ENCODE measurements around the gene SFXN3.

SFXN3 gene, protein sequence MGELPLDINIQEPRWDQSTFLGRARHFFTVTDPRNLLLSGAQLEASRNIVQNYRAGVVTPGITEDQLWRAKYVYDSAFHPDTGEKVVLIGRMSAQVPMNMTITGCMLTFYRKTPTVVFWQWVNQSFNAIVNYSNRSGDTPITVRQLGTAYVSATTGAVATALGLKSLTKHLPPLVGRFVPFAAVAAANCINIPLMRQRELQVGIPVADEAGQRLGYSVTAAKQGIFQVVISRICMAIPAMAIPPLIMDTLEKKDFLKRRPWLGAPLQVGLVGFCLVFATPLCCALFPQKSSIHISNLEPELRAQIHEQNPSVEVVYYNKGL

DNA sequence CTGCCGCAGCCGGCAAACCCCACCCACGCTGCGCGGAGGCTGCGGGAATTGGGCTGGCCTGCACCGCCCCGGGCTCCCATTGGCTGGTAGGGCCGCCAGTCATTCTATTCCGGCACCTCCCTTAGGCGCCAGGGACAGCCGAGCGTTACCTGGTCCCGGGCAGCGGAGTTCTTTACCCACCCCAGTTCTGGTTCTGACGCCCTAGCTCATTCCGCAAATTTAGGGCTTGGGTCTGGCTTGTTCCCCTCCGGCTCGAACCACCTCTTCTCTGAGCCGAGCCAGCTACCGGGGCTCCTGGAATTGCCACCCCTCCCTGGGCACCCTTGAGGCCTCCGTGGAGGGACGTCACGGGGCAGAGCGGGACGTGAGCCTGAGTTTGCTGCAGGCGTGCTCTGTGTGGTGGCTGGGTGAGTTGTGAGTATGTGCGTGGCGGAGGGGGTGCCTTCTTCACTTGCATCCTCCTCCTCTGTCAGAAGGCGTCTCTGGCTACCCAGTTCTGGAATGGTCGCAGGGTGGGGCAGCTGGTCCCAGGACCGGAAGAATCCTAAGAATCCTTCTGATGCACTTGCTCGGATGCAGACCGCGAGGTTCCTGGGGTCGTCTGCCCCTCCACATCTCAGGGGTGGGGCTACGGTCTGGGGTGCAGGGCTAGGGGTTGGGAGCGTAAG, at the start of gene SFXN3, which contains the start of gene PDZD7:
SFXN3 (plus strand) TSS at position 107 of the 668 bp plus-strand sequence. CDS start 3,461 bp downstream, outside the sequence.
PDZD7 (minus strand) TSS at position 2 of the 668 bp plus-strand sequence. CDS start 910 bp downstream, outside the sequence.
- peak; percentile 77 for DNase-seq

DNA sequence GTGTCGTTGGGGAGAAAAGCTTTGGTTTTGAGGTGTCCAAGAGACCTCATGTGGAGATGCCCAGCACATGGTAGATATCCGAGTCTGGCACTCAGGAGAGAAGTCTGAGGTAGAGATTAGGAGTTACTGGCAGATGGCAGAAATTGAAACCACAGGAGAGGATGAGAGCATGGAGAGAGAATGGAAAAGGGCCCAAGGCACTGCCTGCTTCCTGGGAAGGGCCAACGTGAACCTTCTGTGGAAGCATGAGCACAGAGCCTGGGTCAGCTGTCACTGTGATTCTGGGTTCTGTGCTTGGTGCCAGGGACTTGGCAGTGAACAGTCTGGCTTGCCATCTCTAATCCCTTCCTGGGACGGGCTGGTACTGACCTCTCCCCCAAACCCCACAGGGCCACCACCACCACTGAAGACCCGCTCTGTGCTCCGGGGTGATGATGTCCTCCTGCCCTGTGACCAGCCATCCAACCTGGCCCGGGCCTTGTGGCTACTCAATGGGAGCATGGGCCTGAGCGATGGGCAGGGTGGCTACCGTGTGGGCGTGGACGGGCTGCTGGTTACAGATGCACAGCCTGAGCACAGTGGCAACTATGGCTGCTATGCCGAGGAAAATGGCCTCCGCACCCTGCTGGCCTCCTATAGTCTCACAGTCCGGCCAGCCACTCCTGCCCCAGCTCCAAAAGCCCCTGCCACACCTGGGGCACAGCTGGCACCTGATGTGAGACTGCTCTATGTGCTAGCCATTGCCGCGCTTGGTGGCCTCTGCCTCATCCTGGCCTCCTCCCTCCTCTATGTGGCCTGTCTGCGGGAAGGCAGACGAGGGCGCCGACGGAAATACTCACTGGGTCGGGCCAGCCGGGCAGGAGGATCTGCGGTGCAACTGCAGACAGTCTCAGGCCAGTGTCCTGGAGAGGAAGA, 47.9 kb upstream of the SFXN3 start:
- no peak for DNase-seq

DNA sequence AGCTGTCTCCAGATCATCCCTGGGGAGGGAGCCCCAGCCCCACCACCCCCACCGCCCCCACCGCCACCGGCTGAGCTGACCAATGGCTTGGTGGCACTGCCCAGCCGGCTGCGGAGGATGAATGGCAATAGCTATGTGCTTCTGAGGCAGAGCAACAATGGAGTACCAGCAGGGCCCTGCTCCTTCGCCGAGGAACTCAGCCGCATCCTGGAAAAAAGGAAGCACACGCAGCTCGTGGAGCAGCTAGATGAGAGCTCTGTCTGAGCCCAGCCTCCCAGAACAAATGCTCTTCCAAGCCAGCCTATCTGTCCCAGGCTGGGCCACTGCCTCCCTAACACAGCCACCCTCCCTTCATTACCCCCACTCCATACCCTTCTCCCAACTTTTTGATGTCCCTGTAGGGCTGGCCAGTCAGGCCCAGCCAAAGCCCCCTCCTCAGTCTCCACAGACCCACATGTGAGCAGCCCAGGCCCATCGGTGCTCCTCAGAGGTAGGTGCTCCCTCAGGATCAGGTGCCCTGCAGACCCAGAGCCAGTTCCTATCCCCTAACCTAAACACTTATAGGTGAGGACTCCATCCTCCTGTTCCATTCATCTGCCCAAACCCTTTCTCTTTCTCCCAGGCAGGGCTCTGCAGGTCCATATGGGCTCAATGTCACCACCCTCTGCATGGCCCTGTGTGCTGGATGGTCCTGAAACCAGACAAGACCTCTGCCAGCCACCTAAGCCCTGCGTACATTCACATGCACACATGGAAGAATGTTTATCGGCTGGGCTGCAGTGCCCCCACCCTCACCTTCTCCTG, 47.0 kb upstream of the SFXN3 start:
- no peak for DNase-seq

DNA sequence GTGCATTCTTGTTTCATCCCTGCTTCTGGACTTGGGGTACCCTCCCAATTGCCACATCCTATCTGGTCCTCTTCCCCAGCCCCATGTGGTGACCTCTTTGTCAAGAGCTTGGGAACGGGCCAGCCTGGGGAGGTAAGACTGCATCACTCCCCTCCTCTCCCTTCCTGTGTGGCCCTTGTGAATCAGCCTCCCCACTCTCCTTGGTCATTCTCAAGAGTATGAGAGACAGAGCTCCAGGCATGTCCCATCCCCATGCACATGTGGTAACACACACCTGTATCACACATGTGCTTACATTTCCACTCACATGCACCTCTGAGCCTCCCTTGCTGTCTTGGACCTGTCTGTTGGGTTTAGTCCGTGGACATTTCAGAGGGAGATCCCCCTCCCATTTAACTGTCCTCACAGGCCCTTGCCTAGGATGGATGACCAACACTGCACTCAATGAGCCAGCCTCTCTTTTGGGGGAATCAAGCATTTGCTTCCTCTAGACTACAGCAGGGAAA, 46.3 kb upstream of the SFXN3 start:
- DNase-seq, result no peak

DNA sequence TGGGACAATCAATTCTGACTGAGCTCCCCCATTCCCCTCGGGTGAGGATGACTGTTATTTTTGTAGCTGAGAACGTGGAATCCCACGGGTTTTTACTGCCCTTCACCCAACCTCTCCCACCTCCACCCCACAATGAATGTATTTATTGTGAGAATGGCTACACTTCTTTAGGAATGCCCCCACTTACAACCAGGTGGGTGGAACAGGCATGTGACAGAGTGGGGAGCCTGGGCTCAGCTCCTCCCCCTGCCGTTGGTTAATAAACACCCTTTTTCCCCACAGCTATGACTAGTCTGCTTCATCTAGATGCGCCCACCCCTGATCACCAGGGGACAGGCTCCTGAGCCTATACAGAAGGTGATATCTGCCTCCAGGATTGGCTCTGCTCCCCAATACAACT, 45.7 kb upstream of the SFXN3 start:
- no peak for DNase-seq

DNA sequence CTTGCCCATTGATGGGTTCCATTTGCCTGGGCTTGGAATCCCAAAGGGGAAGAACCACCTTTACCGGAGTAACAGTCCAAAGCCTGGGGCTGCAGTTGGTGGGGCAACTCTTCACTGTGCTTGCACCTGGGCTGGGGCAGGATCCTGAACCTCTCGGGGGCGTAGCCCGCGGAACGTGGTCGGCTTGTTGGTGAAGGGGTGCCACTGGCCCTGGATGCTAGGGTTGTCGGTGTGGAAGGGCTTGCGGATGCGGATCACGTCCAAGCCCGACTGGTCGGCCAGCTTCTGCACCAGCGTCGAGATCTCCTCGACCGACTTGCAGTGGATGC, 44.4 kb upstream of the SFXN3 start:
- DNase-seq, result no peak

DNA sequence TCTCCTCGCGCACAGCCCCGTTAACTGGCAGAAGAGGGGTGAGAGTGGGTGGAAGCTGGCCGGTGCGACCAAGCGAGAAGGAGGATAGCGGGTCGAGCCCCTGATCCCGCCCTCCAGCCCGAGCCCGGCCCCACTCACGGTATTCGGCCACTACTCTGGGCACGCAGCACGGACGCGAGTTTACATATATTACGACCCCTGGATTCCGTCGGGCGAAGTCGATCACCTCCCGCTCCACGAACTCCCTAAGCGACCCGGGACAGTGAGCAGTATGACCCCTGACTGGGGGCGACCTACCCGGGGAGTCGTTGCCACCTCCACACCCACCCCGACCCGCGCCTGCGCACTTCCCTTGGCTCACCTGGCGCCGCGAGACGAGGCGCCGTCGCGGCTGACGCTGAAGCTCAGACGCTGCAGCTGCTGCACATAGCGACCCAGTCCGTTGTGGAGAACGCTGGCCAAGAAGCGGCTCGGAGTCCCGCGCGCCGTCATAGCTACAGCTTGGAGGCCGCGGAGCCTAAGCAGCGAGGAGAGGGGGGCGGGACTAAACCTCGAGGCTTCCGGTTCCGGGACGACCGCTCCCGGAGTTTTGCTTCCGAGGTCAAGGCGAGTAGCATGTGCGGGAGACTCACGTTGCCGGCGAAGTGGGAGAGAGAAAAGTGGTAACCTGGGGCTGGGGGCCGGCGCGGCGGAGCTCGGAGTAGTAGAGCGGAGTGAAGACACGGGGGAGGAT, 43.9 kb upstream of the SFXN3 start, which contains the start of the genes MRPL43 and TWNK:
MRPL43 (minus strand) TSS at position 546 of the 733 bp plus-strand sequence; CDS start at position 492, 54 bp downstream.
TWNK (plus strand) TSS at position 592 of the 733 bp plus-strand sequence. CDS start 668 bp downstream, outside the sequence.
- DNase-seq, result peak; percentile 36

DNA sequence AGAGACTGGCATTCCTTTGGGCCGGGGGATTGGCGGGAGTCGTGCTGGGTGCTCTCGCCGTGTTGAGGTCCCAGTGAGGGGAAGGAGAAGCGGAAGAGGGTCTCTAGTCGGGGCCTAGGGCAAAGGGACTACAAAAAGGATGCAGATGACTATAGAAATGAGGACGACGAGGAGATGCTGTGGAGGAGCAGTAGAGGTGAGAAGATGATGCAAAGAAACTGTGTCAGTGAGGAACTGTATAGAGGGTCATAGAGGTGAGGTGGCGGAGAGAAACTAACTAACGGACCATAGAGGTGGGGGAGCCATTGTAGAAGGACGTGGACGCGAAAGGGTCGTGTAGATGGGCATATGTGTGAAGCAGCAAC, 43.4 kb upstream of the SFXN3 start:
- no peak for DNase-seq

DNA sequence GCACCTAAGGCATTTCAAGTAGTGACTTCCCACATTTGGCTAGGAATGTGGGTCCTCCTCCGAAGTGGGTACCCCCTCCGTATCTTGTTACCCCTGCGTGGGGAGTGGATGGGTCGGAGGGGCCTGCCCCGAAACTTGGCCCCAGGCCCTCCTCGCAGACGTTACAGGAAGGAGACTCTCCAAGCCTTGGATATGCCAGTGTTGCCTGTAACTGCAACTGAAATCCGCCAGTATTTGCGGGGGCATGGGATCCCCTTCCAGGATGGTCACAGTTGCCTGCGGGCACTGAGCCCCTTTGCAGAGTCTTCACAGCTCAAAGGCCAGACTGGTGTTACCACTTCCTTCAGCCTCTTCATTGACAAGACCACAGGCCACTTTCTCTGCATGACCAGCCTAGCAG, 42.9 kb upstream of the SFXN3 start:
- DNase-seq, result no peak

DNA sequence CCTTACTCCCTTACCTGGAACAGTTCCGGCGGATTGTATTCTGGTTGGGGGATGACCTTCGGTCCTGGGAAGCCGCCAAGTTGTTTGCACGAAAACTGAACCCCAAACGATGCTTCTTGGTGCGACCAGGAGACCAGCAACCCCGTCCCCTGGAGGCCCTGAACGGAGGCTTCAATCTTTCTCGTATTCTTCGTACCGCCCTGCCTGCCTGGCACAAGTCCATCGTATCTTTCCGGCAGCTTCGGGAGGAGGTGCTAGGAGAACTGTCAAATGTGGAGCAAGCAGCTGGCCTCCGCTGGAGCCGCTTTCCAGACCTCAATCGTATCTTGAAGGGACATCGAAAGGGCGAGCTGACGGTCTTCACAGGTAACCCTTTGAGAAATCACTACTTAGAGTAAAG, 41.9 kb upstream of the SFXN3 start:
- DNase-seq, result no peak

DNA sequence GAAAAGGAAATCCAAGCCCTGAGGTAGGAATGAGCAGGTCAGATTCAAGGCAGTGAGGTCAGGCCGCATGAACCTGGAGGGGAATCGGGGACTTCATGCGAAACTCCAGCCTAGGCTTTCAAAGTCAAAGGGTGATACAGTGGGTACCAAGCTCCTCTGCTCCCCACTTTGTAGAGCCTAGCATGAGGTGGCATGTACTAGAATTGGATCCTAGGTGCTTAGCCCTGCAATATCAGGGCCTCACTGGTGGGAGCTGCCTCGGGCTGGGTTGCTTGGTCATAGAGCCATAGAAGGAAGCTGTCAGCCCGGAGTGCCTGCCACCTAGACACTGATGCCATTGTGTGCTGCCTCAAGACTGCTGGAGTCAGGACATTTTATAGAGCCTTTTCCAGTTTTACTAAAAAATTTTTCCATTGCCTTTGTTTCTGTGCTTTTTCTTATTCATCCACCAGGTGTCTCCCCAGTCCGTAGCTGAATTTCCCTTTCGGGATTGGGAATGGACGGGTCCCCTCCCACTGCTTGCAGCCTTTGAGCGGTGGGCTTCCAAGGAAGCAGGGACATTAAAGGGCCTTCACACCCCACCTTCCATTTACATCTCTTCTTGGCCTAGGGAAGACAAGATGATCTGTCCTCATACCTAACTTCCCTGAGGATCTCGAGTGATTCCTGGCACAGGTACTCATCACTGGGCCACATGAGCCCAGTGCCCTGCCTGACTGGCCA, 36.9 kb upstream of the SFXN3 start:
- peak; percentile 5 for DNase-seq

DNA sequence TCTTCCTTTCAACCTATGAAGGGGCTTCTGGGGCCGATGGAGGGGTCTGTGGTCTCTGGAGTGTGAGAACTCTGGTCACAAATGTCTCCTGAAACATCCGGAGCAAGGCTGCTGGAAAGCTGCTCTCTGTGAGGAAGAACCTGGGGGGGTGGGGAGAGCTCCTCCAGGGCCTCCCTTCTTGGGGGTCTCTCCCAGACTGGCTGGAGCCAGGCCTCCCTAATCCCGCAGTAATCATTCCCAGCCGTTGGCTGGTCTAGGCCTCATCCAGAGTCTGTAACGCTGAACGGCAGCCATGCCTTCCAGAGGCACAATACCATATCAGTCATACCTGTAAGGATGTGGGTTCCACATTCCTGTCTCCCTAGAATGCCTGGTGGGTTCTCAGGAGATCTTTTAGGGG, 35.9 kb upstream of the SFXN3 start:
- DNase-seq, result no peak

DNA sequence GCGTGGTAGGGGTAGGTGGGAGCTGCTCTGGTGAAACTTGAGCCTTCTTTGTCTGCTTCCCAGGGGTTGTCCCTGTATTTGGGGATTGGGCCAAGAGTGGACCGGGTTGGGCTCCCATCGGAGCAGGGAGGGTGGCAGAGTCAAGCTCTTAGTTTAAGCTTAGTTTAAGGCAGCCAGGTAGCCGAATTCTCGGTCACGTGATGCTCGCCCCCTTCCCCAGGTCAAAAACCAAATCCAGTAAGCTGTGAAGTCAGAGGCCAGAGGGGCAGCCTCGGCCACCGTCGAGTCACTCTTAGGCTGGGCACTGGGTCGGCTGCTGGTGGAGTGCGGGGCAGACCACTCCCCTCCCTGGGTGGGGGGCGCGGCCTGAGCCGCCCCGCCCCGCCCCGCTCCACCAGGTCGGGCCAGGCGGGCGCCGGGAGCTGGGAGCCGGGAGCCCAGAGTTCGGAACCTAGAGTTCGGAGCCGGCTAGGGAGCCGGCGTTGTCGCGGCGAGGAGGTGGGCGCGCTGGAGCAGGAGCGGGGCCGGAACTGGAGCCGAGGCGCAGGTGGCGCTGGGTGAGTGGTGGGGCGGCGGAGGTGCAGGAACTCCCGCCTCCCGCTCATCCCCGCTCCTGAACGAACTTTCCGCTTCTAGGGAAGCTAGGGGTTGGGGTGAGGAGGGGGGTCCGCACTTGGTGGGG, 34.2 kb upstream of the SFXN3 start:
- peak; percentile 21 for DNase-seq

DNA sequence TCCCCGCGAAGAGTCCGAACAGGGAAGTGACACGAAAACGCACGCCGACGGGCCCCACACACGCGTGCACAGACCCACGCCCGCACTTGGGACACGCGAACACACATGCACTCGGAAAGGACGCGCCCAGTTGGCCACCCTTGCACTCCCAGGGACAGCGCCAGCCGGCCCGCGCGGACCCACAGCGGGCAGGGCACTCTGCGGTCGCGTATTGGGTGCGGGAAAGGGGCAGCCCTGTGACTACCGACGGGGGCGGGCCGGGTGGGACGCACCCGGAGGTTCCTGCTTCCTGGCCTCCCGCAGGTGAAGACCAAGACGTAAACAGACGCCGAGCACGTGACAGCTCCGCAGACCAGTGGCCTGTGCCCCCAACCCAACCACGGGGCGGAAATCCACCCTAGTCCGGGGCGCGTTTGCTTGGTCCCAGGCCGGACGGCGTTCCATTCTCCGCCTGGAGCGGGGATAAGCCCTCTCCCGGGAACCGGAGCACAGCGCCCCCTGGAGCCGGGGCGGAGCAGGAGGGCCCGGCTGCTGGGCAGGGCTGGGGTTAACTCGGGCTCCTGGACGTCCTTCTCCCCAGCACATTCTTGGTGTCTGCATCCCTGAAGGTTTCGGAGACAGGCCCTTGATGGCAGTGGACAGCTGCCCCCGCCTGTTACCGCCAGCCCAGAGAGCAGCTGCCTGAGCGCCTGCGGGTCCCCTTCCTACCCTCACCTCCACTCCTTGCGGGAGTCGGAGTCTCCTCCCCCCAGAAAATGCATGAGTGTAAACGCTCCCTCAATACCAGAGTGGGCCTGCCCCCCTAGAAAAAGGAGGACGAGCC, 33.5 kb upstream of the SFXN3 start:
- DNase-seq, result peak; percentile 35

DNA sequence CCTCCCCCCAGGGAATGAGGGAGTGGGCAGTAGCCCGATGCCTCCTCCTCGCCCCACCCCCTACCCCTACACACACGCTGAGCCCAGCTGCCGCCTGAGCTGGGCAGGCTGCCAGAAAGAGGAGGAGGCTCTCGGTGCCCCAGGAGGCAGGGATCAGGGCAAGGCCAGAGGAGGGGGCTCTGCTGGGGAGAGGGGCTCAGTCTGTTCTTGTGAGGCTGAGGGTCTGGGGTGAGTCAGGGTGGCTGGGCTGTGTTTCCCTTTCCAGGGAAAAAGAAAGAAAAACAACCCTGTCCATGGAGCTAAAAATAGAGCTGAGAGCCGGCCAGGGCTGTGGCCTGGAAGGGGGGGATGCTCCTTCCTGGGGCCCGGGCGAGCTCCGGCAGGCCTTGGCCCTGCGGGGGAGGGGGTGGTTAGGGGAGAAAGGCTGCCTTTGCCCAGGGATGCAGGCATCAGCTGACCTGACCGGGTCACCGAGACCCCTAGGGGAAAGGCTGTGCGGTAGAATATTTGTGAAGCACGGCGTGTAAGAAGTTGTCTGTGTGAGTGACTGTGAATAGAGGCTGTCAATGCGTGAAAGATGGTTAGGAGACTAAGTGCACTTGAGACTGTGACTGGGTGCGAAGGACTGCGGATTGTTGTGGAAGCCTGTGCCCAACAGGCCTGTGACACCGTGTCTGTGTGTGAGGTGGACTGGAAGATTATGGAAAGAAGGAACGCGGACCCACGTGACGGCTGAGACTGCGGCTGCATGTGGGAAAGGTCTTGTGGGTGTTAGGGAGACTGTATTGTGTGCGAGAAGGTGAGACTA, 32.6 kb upstream of the SFXN3 start:
- peak; percentile 63 for DNase-seq

DNA sequence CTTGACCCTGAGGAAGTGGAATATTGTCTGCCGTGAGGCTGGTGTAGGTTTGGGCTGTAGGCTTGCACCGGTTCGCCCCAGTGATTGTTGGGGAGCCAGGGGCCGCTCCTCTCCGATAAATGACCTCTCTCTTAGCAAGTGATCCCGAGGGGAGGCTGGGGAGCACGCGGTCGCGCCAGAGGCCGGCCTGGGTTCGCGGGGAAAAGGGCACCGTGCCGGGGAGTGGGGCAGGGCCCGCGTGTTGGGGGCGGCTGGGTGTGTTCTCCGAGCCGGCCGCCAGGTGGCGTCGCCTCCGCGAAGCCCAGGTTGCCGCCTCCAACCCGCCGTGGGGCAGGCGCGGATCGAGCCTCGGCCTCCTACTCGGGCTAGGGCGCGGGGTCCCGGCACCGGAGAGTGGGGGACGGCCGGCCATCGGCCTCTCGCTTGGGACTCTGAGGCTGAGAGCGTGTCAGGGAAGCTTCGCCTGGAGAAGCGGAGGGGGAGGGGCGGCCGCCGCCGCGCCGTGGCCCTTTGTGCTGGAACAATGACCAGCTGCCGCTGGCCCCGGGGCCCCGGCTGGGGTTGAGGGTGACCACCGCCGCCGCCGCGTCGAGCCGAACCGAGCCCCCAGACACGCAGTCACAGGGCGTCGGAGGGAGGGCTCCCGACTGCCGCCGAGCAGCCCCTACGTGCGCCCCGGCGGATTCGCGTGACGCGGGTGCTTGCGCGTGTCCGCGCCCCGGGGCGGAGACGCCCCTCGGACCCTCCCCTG, 31.9 kb upstream of the SFXN3 start:
- peak; percentile 26 for DNase-seq

DNA sequence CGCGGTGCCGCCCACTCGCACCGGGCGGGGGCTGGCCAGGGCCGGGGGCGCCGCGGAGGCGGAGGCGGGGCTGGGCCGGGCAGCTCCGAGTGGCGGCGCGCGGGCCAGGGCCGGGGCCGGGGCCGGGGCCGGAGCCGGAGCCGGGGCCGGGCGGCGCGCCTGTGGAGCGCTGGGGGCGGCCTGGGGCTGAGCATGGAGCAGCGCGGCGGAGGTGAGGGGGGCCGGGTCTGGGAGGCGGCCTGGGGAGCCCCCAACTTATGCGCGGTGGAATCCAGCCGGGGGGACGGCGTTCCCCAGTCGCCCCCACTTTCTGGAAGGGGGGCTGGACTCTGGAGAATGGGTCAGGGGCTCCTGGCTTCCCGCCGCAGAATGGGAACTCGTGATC, 31.3 kb upstream of the SFXN3 start, which contains the start of gene LZTS2:
LZTS2 (plus strand) TSS at position 67 of the 385 bp plus-strand sequence. CDS start 2,731 bp downstream, outside the sequence.
- DNase-seq, result no peak

Measured in NCI-H2227 treated with DMSO at 0.1 percent for 48 hours (cell line).